ENCODE results near the gene SLX9.
"Not testable (repeated sequence)": the region's sequence is repeated elsewhere in the genome, so short reads cannot be mapped to it uniquely, and the experiment has no call there.

Gene SLX9

GRCh38 chr21:44910229-44911067 is 29.4 kb upstream of the SLX9 start:
- no peaks in the 10 kb centered on the region; the same call in 1 of the 2 replicates for H3K27me3 ChIP-seq (ENCODE audit: control insufficient read depth, insufficient read depth, low read length)
- no peaks in the 10 kb centered on the region for H3K9me3 ChIP-seq (ENCODE audit: control insufficient read depth, insufficient read depth, low read depth, low read length)
- no peak overlapping the region for H3K27ac ChIP-seq (ENCODE audit: low read depth, low read length)
- peaks cover 15% of the 10 kb centered on the region; the same call in 1 of the 2 replicates for H3K4me1 ChIP-seq (ENCODE audit: control insufficient read depth, insufficient read depth, low read length)
- no peak overlapping the region for H3K9ac ChIP-seq (ENCODE audit: low read length)
- H3K4me3 ChIP-seq (ENCODE audit: low read depth, low read length), result no peak overlapping the region
- H3K36me3 ChIP-seq (ENCODE audit: control insufficient read depth, insufficient read depth, low read length), result no peaks in the 10 kb centered on the region

- H3K27me3 ChIP-seq (ENCODE audit: control insufficient read depth, insufficient read depth, low read length), result no peaks in the 10 kb centered on the region; the same call in 1 of the 2 replicates
- no peaks in the 10 kb centered on the region for H3K9me3 ChIP-seq (ENCODE audit: control insufficient read depth, insufficient read depth, low read depth, low read length)
- no peak overlapping the region for H3K4me3 ChIP-seq (ENCODE audit: low read depth, low read length)
- peaks cover 15% of the 10 kb centered on the region; the same call in 1 of the 2 replicates for H3K4me1 ChIP-seq (ENCODE audit: control insufficient read depth, insufficient read depth, low read length)
- H3K36me3 ChIP-seq (ENCODE audit: control insufficient read depth, insufficient read depth, low read length), result no peaks in the 10 kb centered on the region
- H3K9ac ChIP-seq (ENCODE audit: low read length), result no peak overlapping the region
- H3K27ac ChIP-seq (ENCODE audit: low read depth, low read length), result no peak overlapping the region
Measured at GRCh38 chr21:44911068-44911383, 28.8 kb upstream of the SLX9 start.

GRCh38 chr21:44911384-44912157 is 28.3 kb upstream of the SLX9 start:
- H3K36me3 ChIP-seq (ENCODE audit: control insufficient read depth, insufficient read depth, low read length), result no peaks in the 10 kb centered on the region
- H3K27ac ChIP-seq (ENCODE audit: low read depth, low read length), result no peak overlapping the region
- H3K9me3 ChIP-seq (ENCODE audit: control insufficient read depth, insufficient read depth, low read depth, low read length), result no peaks in the 10 kb centered on the region
- H3K27me3 ChIP-seq (ENCODE audit: control insufficient read depth, insufficient read depth, low read length), result no peaks in the 10 kb centered on the region; the same call in 1 of the 2 replicates
- H3K4me1 ChIP-seq (ENCODE audit: control insufficient read depth, insufficient read depth, low read length), result peaks cover 14% of the 10 kb centered on the region; the same call in 1 of the 2 replicates
- no peak overlapping the region for H3K4me3 ChIP-seq (ENCODE audit: low read depth, low read length)
- H3K9ac ChIP-seq (ENCODE audit: low read length), result no peak overlapping the region

- Histone ChIP-seq H3K4me1 (ENCODE audit: control insufficient read depth, insufficient read depth, low read length) (peaks cover 9% of the 10 kb centered on the region; the same call in 1 of the 2 replicates), H3K27me3 (ENCODE audit: control insufficient read depth, insufficient read depth, low read length) (no peaks in the 10 kb centered on the region; the same call in 1 of the 2 replicates), H3K9me3 (ENCODE audit: control insufficient read depth, insufficient read depth, low read depth, low read length) (no peaks in the 10 kb centered on the region), H3K36me3 (ENCODE audit: control insufficient read depth, insufficient read depth, low read length) (no peaks in the 10 kb centered on the region), H3K27ac (ENCODE audit: low read depth, low read length) (no peak overlapping the region), H3K4me3 (ENCODE audit: low read depth, low read length) (no peak overlapping the region), H3K9ac (ENCODE audit: low read length) (no peak overlapping the region)
Measured at GRCh38 chr21:44912158-44912473, 27.7 kb upstream of the SLX9 start.

GRCh38 chr21:44912506-44913412 is 27.1 kb upstream of the SLX9 start:
- not testable (repeated sequence) for H3K27me3 ChIP-seq (ENCODE audit: control insufficient read depth, insufficient read depth, low read length); H3K4me1 ChIP-seq (ENCODE audit: control insufficient read depth, insufficient read depth, low read length); H3K27ac ChIP-seq (ENCODE audit: low read depth, low read length); H3K4me3 ChIP-seq (ENCODE audit: low read depth, low read length); H3K36me3 ChIP-seq (ENCODE audit: control insufficient read depth, insufficient read depth, low read length); H3K9me3 ChIP-seq (ENCODE audit: control insufficient read depth, insufficient read depth, low read depth, low read length); H3K9ac ChIP-seq (ENCODE audit: low read length)

- H3K27ac ChIP-seq (ENCODE audit: low read depth, low read length), result no peak overlapping the region
- peaks cover 14% of the 10 kb centered on the region for H3K27me3 ChIP-seq (ENCODE audit: control insufficient read depth, insufficient read depth, low read length)
- no peak overlapping the region for H3K9ac ChIP-seq (ENCODE audit: low read length)
- no peaks in the 10 kb centered on the region for H3K36me3 ChIP-seq (ENCODE audit: control insufficient read depth, insufficient read depth, low read length)
- H3K9me3 ChIP-seq (ENCODE audit: control insufficient read depth, insufficient read depth, low read depth, low read length), result no peaks in the 10 kb centered on the region
- H3K4me3 ChIP-seq (ENCODE audit: low read depth, low read length), result no peak overlapping the region
- H3K4me1 ChIP-seq (ENCODE audit: control insufficient read depth, insufficient read depth, low read length), result no peaks in the 10 kb centered on the region; the same call in 1 of the 2 replicates
Measured at GRCh38 chr21:44913425-44914175, 26.2 kb upstream of the SLX9 start.

GRCh38 chr21:44914176-44914874 is 25.5 kb upstream of the SLX9 start:
- peaks cover 21% of the 10 kb centered on the region for H3K27me3 ChIP-seq (ENCODE audit: control insufficient read depth, insufficient read depth, low read length)
- H3K36me3 ChIP-seq (ENCODE audit: control insufficient read depth, insufficient read depth, low read length), result no peaks in the 10 kb centered on the region
- H3K4me1 ChIP-seq (ENCODE audit: control insufficient read depth, insufficient read depth, low read length), result peaks cover 2% of the 10 kb centered on the region; the same call in 1 of the 2 replicates
- H3K9me3 ChIP-seq (ENCODE audit: control insufficient read depth, insufficient read depth, low read depth, low read length), result no peaks in the 10 kb centered on the region
- H3K27ac ChIP-seq (ENCODE audit: low read depth, low read length), result no peak overlapping the region
- H3K9ac ChIP-seq (ENCODE audit: low read length), result no peak overlapping the region
- H3K4me3 ChIP-seq (ENCODE audit: low read depth, low read length), result no peak overlapping the region

- peaks cover 17% of the 10 kb centered on the region for H3K4me1 ChIP-seq (ENCODE audit: control insufficient read depth, insufficient read depth, low read length)
- no peaks in the 10 kb centered on the region for H3K36me3 ChIP-seq (ENCODE audit: control insufficient read depth, insufficient read depth, low read length)
- no peak overlapping the region for H3K27ac ChIP-seq (ENCODE audit: low read depth, low read length)
- H3K9ac ChIP-seq (ENCODE audit: low read length), result no peak overlapping the region
- H3K4me3 ChIP-seq (ENCODE audit: low read depth, low read length), result no peak overlapping the region
- H3K27me3 ChIP-seq (ENCODE audit: control insufficient read depth, insufficient read depth, low read length), result peaks cover 43% of the 10 kb centered on the region
- no peaks in the 10 kb centered on the region for H3K9me3 ChIP-seq (ENCODE audit: control insufficient read depth, insufficient read depth, low read depth, low read length)
Measured at GRCh38 chr21:44916965-44917364, 22.9 kb upstream of the SLX9 start.

- H3K27ac ChIP-seq (ENCODE audit: low read depth, low read length), result no peak overlapping the region
- no peak overlapping the region for H3K9ac ChIP-seq (ENCODE audit: low read length)
- H3K4me1 ChIP-seq (ENCODE audit: control insufficient read depth, insufficient read depth, low read length), result peaks cover 17% of the 10 kb centered on the region
- H3K9me3 ChIP-seq (ENCODE audit: control insufficient read depth, insufficient read depth, low read depth, low read length), result no peaks in the 10 kb centered on the region
- H3K27me3 ChIP-seq (ENCODE audit: control insufficient read depth, insufficient read depth, low read length), result peaks cover 43% of the 10 kb centered on the region
- no peak overlapping the region for H3K4me3 ChIP-seq (ENCODE audit: low read depth, low read length)
- H3K36me3 ChIP-seq (ENCODE audit: control insufficient read depth, insufficient read depth, low read length), result no peaks in the 10 kb centered on the region
Measured at GRCh38 chr21:44917446-44918106, 22.3 kb upstream of the SLX9 start.
